ENCODE results near the gene SEC22C. TPM values are rescaled to one million over a fixed set of nuclear protein-coding genes. Genes with fewer than 3 reads are reported as not detected.

The SEC22C gene
- total and polyA plus RNA-seq, 4 donors, result 23.3 to 61.4 (median 35.0) TPM

GRCh38 chr3:42589382-42590109 is 7.8 kb upstream of the SEC22C start:
- H3K4me3 ChIP-seq, result no peak overlapping the region
- no peaks in the 10 kb centered on the region for H3K27me3 ChIP-seq (ENCODE audit: control insufficient read depth in 3 of 3, insufficient read depth in 3 of 3, low read length in 2 of 3)
- H3K27ac ChIP-seq (ENCODE audit: low read depth in 1 of 2, low read length in 1 of 2), result peak overlapping the region in 1 of 2 donors; percentile 84
- DNase-seq (no peak), ATAC-seq (ENCODE audit: insufficient read depth, low FRiP score) (no peak)
- H3K36me3 ChIP-seq (ENCODE audit: control insufficient read depth in 4 of 4, insufficient read depth in 4 of 4, low read length in 4 of 4), result peaks cover 0 to 14% (median 4%) of the 10 kb centered on the region in 4 donors
- no peak overlapping the region for H3K9ac ChIP-seq (ENCODE audit: insufficient read depth in 1 of 2, low read length in 2 of 2)
- 87 to 92% methylated on average over 20 of the region's 20 CpGs for WGBS, 2 donors
- H3K4me1 ChIP-seq (ENCODE audit: control insufficient read depth in 5 of 5, insufficient read depth in 5 of 5, low read length in 5 of 5), result peaks cover 0 to 13% (median 3%) of the 10 kb centered on the region in 5 donors
- TF ChIP-seq CTCF (IDR thresholded peaks at IDR 0.05; ENCODE audit: control extremely low read depth, extremely low read depth), result no peak
- peaks cover 0 to 2% (median 0%) of the 10 kb centered on the region in 4 donors for H3K9me3 ChIP-seq (ENCODE audit: control insufficient read depth in 4 of 4, insufficient read depth in 3 of 4, low read length in 3 of 4)

GRCh38 chr3:42588625-42589024 is 6.9 kb upstream of the SEC22C start:
- no peak for DNase-seq
- no peak for TF ChIP-seq CTCF (IDR thresholded peaks at IDR 0.05; ENCODE audit: control extremely low read depth, extremely low read depth)
- Histone ChIP-seq H3K4me1 (ENCODE audit: control insufficient read depth in 5 of 5, insufficient read depth in 5 of 5, low read length in 5 of 5) (peaks cover 0 to 13% (median 3%) of the 10 kb centered on the region in 5 donors), H3K9me3 (ENCODE audit: control insufficient read depth in 4 of 4, insufficient read depth in 3 of 4, low read length in 3 of 4) (peaks cover 0 to 2% (median 0%) of the 10 kb centered on the region in 4 donors), H3K4me3 (no peak overlapping the region), H3K9ac (ENCODE audit: insufficient read depth in 1 of 2, low read length in 2 of 2) (no peak overlapping the region), H3K27ac (ENCODE audit: low read depth in 1 of 2, low read length in 1 of 2) (no peak overlapping the region), H3K27me3 (ENCODE audit: control insufficient read depth in 3 of 3, insufficient read depth in 3 of 3, low read length in 2 of 3) (no peaks in the 10 kb centered on the region), H3K36me3 (ENCODE audit: control insufficient read depth in 4 of 4, insufficient read depth in 4 of 4, low read length in 4 of 4) (peaks cover 0 to 5% (median 3%) of the 10 kb centered on the region in 4 donors)
- WGBS, 2 donors, result 71% methylated on average over 5 of the region's 5 CpGs
- no peak for ATAC-seq (ENCODE audit: insufficient read depth, low FRiP score)

- no peaks in the 10 kb centered on the region for H3K9me3 ChIP-seq (ENCODE audit: control insufficient read depth in 4 of 4, insufficient read depth in 3 of 4, low read length in 3 of 4)
- H3K4me1 ChIP-seq (ENCODE audit: control insufficient read depth in 5 of 5, insufficient read depth in 5 of 5, low read length in 5 of 5), result peaks cover 0 to 19% (median 6%) of the 10 kb centered on the region in 5 donors
- DNase-seq, result no peak
- ATAC-seq (ENCODE audit: insufficient read depth, low FRiP score), result no peak
- no peak for TF ChIP-seq CTCF (IDR thresholded peaks at IDR 0.05; ENCODE audit: control extremely low read depth, extremely low read depth)
- WGBS, 2 donors, result 0% methylated on average over 3 of the region's 3 CpGs
- H3K4me3 ChIP-seq, result peak overlapping the region; percentile 87
- peak overlapping the region; percentile 84 to 93 for H3K27ac ChIP-seq (ENCODE audit: low read depth in 1 of 2, low read length in 1 of 2)
- H3K27me3 ChIP-seq (ENCODE audit: control insufficient read depth in 3 of 3, insufficient read depth in 3 of 3, low read length in 2 of 3), result no peaks in the 10 kb centered on the region
- peaks cover 0 to 4% (median 0%) of the 10 kb centered on the region in 4 donors for H3K36me3 ChIP-seq (ENCODE audit: control insufficient read depth in 4 of 4, insufficient read depth in 4 of 4, low read length in 4 of 4)
- H3K9ac ChIP-seq (ENCODE audit: insufficient read depth in 1 of 2, low read length in 2 of 2), result peak overlapping the region; percentile 71 to 82
Observed at GRCh38 chr3:42582474-42583070, 805 bp upstream of the SEC22C start.
